Measurements from ENCODE around the gene PDE11A.

PDE11A gene

DNA sequence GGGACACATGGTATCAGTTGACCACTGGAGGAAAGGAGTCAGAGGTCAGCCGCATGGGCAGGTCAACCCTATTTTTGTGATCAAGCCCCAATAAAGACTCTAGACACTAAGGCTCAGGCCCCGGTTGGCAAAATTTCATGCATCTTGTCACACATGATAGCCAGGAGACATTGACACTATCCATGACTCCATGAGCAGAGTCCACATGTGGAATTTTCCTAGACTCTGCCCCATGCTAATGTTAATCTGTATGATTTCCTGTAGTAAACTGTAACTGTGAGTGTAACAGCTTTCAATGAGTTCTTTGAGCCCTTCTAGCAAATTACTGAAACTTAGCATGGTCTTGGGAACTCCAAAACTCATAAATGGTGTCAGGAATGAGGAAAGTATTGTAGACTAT lies 192.3 kb downstream of the PDE11A start:
- Histone ChIP-seq H3K4me2 (ENCODE audit: insufficient read depth, low read length) (no peak overlapping the region), H3K36me3 (ENCODE audit: insufficient read depth, low read length) (no peaks in the 10 kb centered on the region), H3K79me2 (ENCODE audit: insufficient read depth, low read length) (no peaks in the 10 kb centered on the region), H3K27ac (ENCODE audit: low read length) (no peak overlapping the region), H3K27me3 (ENCODE audit: insufficient read depth, low read length, poor library complexity) (peaks cover 11% of the 10 kb centered on the region), H3K9ac (ENCODE audit: low read depth, low read length) (no peak overlapping the region), H3K4me1 (ENCODE audit: insufficient read depth, low read length) (no peaks in the 10 kb centered on the region), H4K20me1 (ENCODE audit: insufficient read depth, low read length) (no peaks in the 10 kb centered on the region), H3K9me3 (ENCODE audit: insufficient read depth, low read length, severe bottlenecking) (no peaks in the 10 kb centered on the region), H3K4me3 (ENCODE audit: low read depth in 1 of 2, low read length in 2 of 2) (no peak overlapping the region), H2AFZ (ENCODE audit: low read depth, low read length) (no peak overlapping the region)
- ATAC-seq (ENCODE audit: insufficient read depth, low read depth) = no peak
- TF ChIP-seq EZH2 (IDR thresholded peaks at IDR 0.05; ENCODE audit: borderline replicate concordance, low read depth, low read length, severe bottlenecking) = no peak
- TF ChIP-seq, protein P1, sequence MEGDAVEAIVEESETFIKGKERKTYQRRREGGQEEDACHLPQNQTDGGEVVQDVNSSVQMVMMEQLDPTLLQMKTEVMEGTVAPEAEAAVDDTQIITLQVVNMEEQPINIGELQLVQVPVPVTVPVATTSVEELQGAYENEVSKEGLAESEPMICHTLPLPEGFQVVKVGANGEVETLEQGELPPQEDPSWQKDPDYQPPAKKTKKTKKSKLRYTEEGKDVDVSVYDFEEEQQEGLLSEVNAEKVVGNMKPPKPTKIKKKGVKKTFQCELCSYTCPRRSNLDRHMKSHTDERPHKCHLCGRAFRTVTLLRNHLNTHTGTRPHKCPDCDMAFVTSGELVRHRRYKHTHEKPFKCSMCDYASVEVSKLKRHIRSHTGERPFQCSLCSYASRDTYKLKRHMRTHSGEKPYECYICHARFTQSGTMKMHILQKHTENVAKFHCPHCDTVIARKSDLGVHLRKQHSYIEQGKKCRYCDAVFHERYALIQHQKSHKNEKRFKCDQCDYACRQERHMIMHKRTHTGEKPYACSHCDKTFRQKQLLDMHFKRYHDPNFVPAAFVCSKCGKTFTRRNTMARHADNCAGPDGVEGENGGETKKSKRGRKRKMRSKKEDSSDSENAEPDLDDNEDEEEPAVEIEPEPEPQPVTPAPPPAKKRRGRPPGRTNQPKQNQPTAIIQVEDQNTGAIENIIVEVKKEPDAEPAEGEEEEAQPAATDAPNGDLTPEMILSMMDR (IDR thresholded peaks at IDR 0.05; ENCODE audit: borderline replicate concordance, extremely low read depth, low read length, poor library complexity, severe bottlenecking) = no peak
- DNase-seq = no peak

DNA sequence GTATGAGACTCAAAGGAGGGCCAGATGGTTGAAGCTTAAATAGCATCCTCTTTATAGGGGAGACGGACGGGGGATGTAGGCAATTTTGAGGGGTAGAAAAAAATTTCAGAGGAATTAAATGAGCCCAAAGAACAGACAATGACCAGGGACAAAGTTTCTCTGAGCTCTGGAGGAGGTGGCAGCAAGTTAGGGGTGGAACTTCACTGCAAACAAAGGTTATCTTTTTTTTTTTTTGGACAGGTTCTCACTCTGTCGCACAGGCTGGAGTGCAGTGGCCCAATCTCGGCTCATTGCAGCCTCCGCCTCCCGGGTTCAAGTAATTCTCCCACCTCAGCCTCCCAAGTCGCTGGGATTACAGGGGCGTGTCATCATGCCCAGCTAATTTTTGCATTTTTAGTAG lies 195.6 kb downstream of the PDE11A start:
- Histone ChIP-seq H3K9ac (ENCODE audit: low read depth, low read length) (no peak overlapping the region), H4K20me1 (ENCODE audit: insufficient read depth, low read length) (no peaks in the 10 kb centered on the region), H3K4me3 (ENCODE audit: low read depth in 1 of 2, low read length in 2 of 2) (no peak overlapping the region), H3K79me2 (ENCODE audit: insufficient read depth, low read length) (no peaks in the 10 kb centered on the region), H3K27me3 (ENCODE audit: insufficient read depth, low read length, poor library complexity) (no peaks in the 10 kb centered on the region), H3K4me1 (ENCODE audit: insufficient read depth, low read length) (no peaks in the 10 kb centered on the region), H3K36me3 (ENCODE audit: insufficient read depth, low read length) (no peaks in the 10 kb centered on the region), H3K27ac (ENCODE audit: low read length) (no peak overlapping the region), H3K9me3 (ENCODE audit: insufficient read depth, low read length, severe bottlenecking) (no peaks in the 10 kb centered on the region), H3K4me2 (ENCODE audit: insufficient read depth, low read length) (no peak overlapping the region), H2AFZ (ENCODE audit: low read depth, low read length) (no peak overlapping the region)
- DNase-seq (no peak), ATAC-seq (ENCODE audit: insufficient read depth, low read depth) (no peak)
- TF ChIP-seq, protein P1 (IDR thresholded peaks at IDR 0.05; ENCODE audit: borderline replicate concordance, extremely low read depth, low read length, poor library complexity, severe bottlenecking) = no peak
- TF ChIP-seq EZH2 (IDR thresholded peaks at IDR 0.05; ENCODE audit: borderline replicate concordance, low read depth, low read length, severe bottlenecking) = no peak

DNA sequence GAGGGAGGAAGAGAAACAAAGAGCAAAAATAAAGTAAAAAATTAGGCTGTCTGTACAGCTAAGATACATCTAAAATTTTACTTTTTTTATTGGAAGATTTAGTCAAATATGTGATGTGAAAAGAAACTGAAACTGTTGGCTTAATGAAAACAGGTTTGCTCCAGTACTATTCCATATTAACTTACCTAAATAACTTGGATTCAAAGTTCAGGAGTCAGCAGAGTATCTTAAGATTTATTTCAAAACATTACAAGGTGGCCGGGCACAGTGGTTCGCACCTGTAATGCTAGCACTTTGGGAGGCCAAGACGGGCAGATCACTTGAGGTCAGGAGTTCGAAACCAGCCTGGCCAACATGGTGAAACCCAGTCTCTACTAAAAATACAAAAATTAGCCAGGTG lies 197.9 kb downstream of the PDE11A start:
- no peaks in the 10 kb centered on the region for H3K27me3 ChIP-seq (ENCODE audit: insufficient read depth, low read length, poor library complexity)
- no peaks in the 10 kb centered on the region for H3K79me2 ChIP-seq (ENCODE audit: insufficient read depth, low read length)
- no peak overlapping the region for H3K4me3 ChIP-seq (ENCODE audit: low read depth in 1 of 2, low read length in 2 of 2)
- H3K27ac ChIP-seq (ENCODE audit: low read length) = no peak overlapping the region
- no peaks in the 10 kb centered on the region for H3K36me3 ChIP-seq (ENCODE audit: insufficient read depth, low read length)
- no peak overlapping the region for H2AFZ ChIP-seq (ENCODE audit: low read depth, low read length)
- H3K9ac ChIP-seq (ENCODE audit: low read depth, low read length) = no peak overlapping the region
- H3K4me2 ChIP-seq (ENCODE audit: insufficient read depth, low read length) = no peak overlapping the region
- DNase-seq (no peak), ATAC-seq (ENCODE audit: insufficient read depth, low read depth) (no peak)
- H4K20me1 ChIP-seq (ENCODE audit: insufficient read depth, low read length) = no peaks in the 10 kb centered on the region
- H3K9me3 ChIP-seq (ENCODE audit: insufficient read depth, low read length, severe bottlenecking) = no peaks in the 10 kb centered on the region
- no peak for TF ChIP-seq EZH2 (IDR thresholded peaks at IDR 0.05; ENCODE audit: borderline replicate concordance, low read depth, low read length, severe bottlenecking)
- TF ChIP-seq, protein P1 (IDR thresholded peaks at IDR 0.05; ENCODE audit: borderline replicate concordance, extremely low read depth, low read length, poor library complexity, severe bottlenecking) = no peak
- no peaks in the 10 kb centered on the region for H3K4me1 ChIP-seq (ENCODE audit: insufficient read depth, low read length)

DNA sequence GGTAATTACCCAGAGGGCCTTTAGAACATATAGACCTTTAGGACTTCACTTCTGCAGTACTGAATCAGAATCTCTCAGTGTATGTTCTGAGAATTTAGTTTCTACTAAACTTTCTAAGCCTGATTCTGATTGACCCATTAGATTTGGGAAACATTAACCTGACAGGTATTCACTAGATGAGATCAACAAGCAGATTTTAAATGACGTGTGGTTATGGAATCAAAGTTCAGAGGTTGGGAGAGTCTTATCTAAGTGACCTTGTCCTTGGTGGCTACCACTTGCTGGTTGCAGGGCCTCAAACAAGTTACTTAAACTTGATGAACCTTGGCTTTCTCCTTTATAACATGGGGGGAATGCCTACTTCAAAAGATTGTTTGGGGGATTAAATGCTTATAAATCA lies 198.7 kb downstream of the PDE11A start:
- Histone ChIP-seq H4K20me1 (ENCODE audit: insufficient read depth, low read length) (no peaks in the 10 kb centered on the region), H3K79me2 (ENCODE audit: insufficient read depth, low read length) (no peaks in the 10 kb centered on the region), H2AFZ (ENCODE audit: low read depth, low read length) (no peak overlapping the region), H3K4me2 (ENCODE audit: insufficient read depth, low read length) (no peak overlapping the region), H3K36me3 (ENCODE audit: insufficient read depth, low read length) (no peaks in the 10 kb centered on the region), H3K9me3 (ENCODE audit: insufficient read depth, low read length, severe bottlenecking) (no peaks in the 10 kb centered on the region), H3K4me3 (ENCODE audit: low read depth in 1 of 2, low read length in 2 of 2) (no peak overlapping the region), H3K9ac (ENCODE audit: low read depth, low read length) (no peak overlapping the region), H3K27ac (ENCODE audit: low read length) (no peak overlapping the region), H3K27me3 (ENCODE audit: insufficient read depth, low read length, poor library complexity) (no peaks in the 10 kb centered on the region), H3K4me1 (ENCODE audit: insufficient read depth, low read length) (no peaks in the 10 kb centered on the region)
- no peak for DNase-seq
- TF ChIP-seq, protein P1 (IDR thresholded peaks at IDR 0.05; ENCODE audit: borderline replicate concordance, extremely low read depth, low read length, poor library complexity, severe bottlenecking) = no peak
- TF ChIP-seq EZH2 (IDR thresholded peaks at IDR 0.05; ENCODE audit: borderline replicate concordance, low read depth, low read length, severe bottlenecking) = no peak
- no peak for ATAC-seq (ENCODE audit: insufficient read depth, low read depth)

All from DND-41 (cell line).